ENCODE measurements around the gene APEH. TPM values are rescaled to one million over a fixed set of nuclear protein-coding genes. Genes with fewer than 3 reads are reported as not detected.

The APEH gene
- total and polyA plus RNA-seq, 12 donors = 18.2 to 140 (median 108) TPM

- TF ChIP-seq, protein P1, sequence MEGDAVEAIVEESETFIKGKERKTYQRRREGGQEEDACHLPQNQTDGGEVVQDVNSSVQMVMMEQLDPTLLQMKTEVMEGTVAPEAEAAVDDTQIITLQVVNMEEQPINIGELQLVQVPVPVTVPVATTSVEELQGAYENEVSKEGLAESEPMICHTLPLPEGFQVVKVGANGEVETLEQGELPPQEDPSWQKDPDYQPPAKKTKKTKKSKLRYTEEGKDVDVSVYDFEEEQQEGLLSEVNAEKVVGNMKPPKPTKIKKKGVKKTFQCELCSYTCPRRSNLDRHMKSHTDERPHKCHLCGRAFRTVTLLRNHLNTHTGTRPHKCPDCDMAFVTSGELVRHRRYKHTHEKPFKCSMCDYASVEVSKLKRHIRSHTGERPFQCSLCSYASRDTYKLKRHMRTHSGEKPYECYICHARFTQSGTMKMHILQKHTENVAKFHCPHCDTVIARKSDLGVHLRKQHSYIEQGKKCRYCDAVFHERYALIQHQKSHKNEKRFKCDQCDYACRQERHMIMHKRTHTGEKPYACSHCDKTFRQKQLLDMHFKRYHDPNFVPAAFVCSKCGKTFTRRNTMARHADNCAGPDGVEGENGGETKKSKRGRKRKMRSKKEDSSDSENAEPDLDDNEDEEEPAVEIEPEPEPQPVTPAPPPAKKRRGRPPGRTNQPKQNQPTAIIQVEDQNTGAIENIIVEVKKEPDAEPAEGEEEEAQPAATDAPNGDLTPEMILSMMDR (IDR thresholded peaks at IDR 0.05) = no peak
- no peak for ATAC-seq
- 85 to 86% methylated on average over 5 of the region's 5 CpGs for WGBS, 2 donors
- no peaks in the 10 kb centered on the region for H3K36me3 ChIP-seq
- intact Hi-C loops (cut with DNase I) = no loop called here
- H3K4me3 ChIP-seq = no peak overlapping the region
- H3K27me3 ChIP-seq = no peaks in the 10 kb centered on the region
- no peaks in the 10 kb centered on the region for H3K4me1 ChIP-seq
- DNase-seq = no peak
- H3K27ac ChIP-seq = no peak overlapping the region
- H3K9me3 ChIP-seq = peaks cover 0 to 11% (median 0%) of the 10 kb centered on the region in 11 donors
Measured at GRCh38 chr3:49627634-49628033, 46.5 kb upstream of the APEH start.

DNA sequence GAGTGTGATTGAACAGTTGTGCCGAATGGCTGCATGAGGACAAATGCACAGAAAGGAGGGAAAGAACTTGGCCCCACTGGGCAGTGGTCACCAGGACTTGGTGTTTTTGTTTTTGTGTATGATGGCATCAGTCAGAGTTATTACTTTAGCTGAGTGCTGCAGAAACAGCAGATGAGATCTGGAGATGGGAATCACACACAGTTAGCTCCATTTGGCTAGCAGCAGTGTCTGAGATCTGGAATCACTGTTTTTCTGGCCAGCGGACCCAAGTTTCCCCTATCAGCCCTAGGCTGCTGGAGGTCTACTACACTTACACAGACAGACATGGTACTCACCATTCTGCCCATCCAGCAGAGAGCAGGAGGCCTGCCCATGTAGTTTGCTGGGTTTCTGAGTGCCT is 45.9 kb upstream of the APEH start:
- ATAC-seq = no peak
- intact Hi-C loops (cut with DNase I) = no loop called here

DNA sequence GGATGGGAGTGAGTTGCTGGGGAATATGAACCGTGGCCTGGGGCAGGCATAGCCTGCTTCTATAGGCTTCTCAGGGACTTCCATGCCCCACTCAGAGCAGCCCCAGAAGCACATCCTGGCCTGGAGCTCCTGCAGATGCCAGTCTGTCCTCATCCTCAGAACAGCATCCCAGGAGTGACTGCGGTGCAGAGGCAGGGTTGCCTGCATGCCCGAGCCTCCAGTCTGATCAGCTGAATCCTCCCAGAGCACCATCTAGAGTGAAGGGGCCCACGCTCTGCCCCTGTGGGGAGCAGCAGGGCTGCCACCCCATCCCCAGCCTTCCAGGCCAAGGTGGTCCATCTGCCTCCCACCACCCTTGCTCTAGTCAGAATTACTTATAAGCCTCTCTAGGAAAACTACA is 44.7 kb upstream of the APEH start:
- H3K27me3 ChIP-seq = no peaks in the 10 kb centered on the region
- H3K4me1 ChIP-seq = no peaks in the 10 kb centered on the region
- no peak overlapping the region for H3K27ac ChIP-seq
- TF ChIP-seq, protein P1 (IDR thresholded peaks at IDR 0.05) = no peak
- H3K4me3 ChIP-seq = no peak overlapping the region
- WGBS, 2 donors = 86 to 92% methylated on average over 4 of the region's 4 CpGs
- no peaks in the 10 kb centered on the region for H3K36me3 ChIP-seq
- H3K9me3 ChIP-seq = peaks cover 0 to 11% (median 0%) of the 10 kb centered on the region in 11 donors
- no peak for ATAC-seq
- intact Hi-C loops (cut with DNase I) = no loop called here
- no peak for DNase-seq

More for the DNA sequence above, 45.9 kb upstream of the APEH start:
- H3K9me3 ChIP-seq = peaks cover 0 to 11% (median 0%) of the 10 kb centered on the region in 11 donors
- H3K4me1 ChIP-seq = no peaks in the 10 kb centered on the region
- H3K36me3 ChIP-seq = no peaks in the 10 kb centered on the region
- H3K4me3 ChIP-seq = no peak overlapping the region
- H3K27me3 ChIP-seq = no peaks in the 10 kb centered on the region
- H3K27ac ChIP-seq = no peak overlapping the region
- WGBS, 2 donors = 88 to 90% methylated on average over 2 of the region's 2 CpGs
- TF ChIP-seq, protein P1 (IDR thresholded peaks at IDR 0.05) = no peak
- no peak for DNase-seq

- Histone ChIP-seq H3K27ac (no peak overlapping the region), H3K9me3 (peaks cover 0 to 11% (median 0%) of the 10 kb centered on the region in 11 donors), H3K4me1 (no peaks in the 10 kb centered on the region), H3K27me3 (no peaks in the 10 kb centered on the region), H3K4me3 (no peak overlapping the region), H3K36me3 (no peaks in the 10 kb centered on the region)
- ATAC-seq = no peak
- intact Hi-C loops (cut with DNase I) = no loop called here
- 88 to 90% methylated on average over 6 of the region's 6 CpGs for WGBS, 2 donors
- TF ChIP-seq, protein P1 (IDR thresholded peaks at IDR 0.05) = no peak
- no peak for DNase-seq
Measured at GRCh38 chr3:49629866-49630265, 44.3 kb upstream of the APEH start.
